ENCODE results near the gene NFATC2IP. TPM values are rescaled to one million over a fixed set of nuclear protein-coding genes. Genes with fewer than 3 reads are reported as not detected.

NFATC2IP gene
- 38.4 TPM for total RNA-seq
- long read RNA-seq, full-length matches to known transcripts: 53 of 69 reads
- long read RNA-seq, partial matches to known transcripts: 6 of 69 reads
- long read RNA-seq, other reads (novel, unspliced or antisense): 10 of 69 reads

DNA sequence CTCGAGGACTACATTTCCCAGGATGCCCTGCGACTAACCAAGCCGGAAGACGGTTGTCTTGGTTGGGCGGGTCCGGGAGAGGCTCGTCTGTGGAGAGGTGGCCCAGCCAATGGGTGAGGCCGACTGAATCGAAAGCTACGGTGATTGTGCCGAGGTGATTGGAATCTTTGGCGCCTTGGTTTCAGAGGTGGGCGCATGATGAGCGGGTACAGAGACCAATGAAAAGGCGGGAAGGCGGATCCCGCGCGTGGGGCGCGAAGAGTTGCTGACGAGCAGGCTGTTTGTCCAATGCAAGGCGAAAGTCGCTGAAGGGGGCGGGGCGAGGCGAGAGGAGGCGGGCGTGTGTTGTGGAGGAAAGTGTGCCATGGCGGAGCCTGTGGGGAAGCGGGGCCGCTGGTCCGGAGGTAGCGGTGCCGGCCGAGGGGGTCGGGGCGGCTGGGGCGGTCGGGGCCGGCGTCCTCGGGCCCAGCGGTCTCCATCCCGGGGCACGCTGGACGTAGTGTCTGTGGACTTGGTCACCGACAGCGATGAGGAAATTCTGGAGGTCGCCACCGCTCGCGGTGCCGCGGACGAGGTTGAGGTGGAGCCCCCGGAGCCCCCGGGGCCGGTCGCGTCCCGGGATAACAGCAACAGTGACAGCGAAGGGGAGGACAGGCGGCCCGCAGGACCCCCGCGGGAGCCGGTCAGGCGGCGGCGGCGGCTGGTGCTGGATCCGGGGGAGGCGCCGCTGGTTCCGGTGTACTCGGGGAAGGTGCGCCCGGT lies at the start of gene NFATC2IP:
Gene NFATC2IP, plus strand, starts transcription at position 290 of the 762 bp plus-strand sequence. Its CDS starts 75 bp downstream, at position 365.
- Histone ChIP-seq H3K27ac (peak within 1 kb of the TSS; percentile 88), H3K4me3 (peak within 1 kb of the TSS; percentile 87), H3K4me1 (peaks cover 11% of the 10 kb centered on the region), H3K27me3 (ENCODE audit: low read depth) (no peaks in the 10 kb centered on the region), H3K36me3 (peaks cover 35% of the 10 kb centered on the region), H3K9me3 (no peaks in the 10 kb centered on the region)
- TF ChIP-seq, protein P1, sequence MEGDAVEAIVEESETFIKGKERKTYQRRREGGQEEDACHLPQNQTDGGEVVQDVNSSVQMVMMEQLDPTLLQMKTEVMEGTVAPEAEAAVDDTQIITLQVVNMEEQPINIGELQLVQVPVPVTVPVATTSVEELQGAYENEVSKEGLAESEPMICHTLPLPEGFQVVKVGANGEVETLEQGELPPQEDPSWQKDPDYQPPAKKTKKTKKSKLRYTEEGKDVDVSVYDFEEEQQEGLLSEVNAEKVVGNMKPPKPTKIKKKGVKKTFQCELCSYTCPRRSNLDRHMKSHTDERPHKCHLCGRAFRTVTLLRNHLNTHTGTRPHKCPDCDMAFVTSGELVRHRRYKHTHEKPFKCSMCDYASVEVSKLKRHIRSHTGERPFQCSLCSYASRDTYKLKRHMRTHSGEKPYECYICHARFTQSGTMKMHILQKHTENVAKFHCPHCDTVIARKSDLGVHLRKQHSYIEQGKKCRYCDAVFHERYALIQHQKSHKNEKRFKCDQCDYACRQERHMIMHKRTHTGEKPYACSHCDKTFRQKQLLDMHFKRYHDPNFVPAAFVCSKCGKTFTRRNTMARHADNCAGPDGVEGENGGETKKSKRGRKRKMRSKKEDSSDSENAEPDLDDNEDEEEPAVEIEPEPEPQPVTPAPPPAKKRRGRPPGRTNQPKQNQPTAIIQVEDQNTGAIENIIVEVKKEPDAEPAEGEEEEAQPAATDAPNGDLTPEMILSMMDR (IDR thresholded peaks at IDR 0.05): no peak
- DNase-seq (peak; percentile 99), ATAC-seq (peak; percentile 98 to 99)
- intact Hi-C loops (cut with DNase I): no loop called here

- intact Hi-C loops (cut with DNase I): no loop called here
- no peak for ATAC-seq
- H3K4me3 ChIP-seq: no peak overlapping the region
- H3K36me3 ChIP-seq: peaks cover 26% of the 10 kb centered on the region
- no peak overlapping the region for H3K27ac ChIP-seq
- TF ChIP-seq, protein P1 (IDR thresholded peaks at IDR 0.05): no peak
- H3K9me3 ChIP-seq: no peaks in the 10 kb centered on the region
- no peaks in the 10 kb centered on the region for H3K4me1 ChIP-seq
- no peaks in the 10 kb centered on the region for H3K27me3 ChIP-seq (ENCODE audit: low read depth)
- no peak for DNase-seq
Measured at GRCh38 chr16:28901862-28902261, 48.9 kb upstream of the NFATC2IP start.

GRCh38 chr16:28902909-28903308 lies 47.8 kb upstream of the NFATC2IP start:
- Histone ChIP-seq H3K27me3 (ENCODE audit: low read depth) (no peaks in the 10 kb centered on the region), H3K4me1 (no peaks in the 10 kb centered on the region), H3K9me3 (no peaks in the 10 kb centered on the region), H3K4me3 (no peak overlapping the region), H3K36me3 (peaks cover 34% of the 10 kb centered on the region), H3K27ac (no peak overlapping the region)
- no peak for DNase-seq
- intact Hi-C loops (cut with DNase I): no loop called here
- TF ChIP-seq, protein P1 (IDR thresholded peaks at IDR 0.05): no peak
- ATAC-seq: peak in 1 of 2 donors; percentile 16

DNA sequence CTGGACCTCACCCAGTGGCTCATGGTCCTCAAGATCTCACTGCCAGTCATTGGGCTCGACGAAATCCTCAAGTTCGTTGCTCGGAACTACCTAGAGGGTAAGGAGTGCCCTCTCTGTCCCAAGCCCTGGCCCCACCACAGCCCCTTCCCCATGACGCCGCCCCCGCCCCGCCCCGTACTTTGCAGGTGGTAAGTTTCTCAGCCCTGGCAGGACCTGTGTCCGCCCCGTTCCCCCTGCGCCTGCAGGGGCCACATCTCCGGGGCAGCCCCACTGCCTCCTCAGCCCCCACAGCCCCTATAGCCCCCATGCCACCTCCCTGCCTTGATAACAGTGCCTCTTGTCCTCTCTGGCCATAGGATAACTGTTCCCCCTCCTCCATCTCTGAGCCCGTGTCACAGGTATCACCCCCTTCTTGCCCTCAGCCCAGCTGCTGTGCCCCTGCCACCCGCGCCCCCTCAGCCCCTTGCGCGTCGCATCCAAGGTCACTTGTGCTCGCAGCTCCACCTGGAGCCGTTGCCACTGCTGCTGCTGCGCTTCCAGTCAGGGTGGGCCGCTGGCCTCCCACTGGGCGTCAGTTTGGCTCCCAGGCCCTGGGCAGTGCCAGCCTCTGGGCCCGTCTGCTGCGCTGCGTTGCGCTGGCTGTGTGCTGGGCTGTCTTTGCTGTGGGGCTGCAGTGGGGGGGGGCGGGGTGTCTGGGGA lies 47.2 kb upstream of the NFATC2IP start:
- no peak overlapping the region for H3K4me3 ChIP-seq
- H3K27me3 ChIP-seq (ENCODE audit: low read depth): no peaks in the 10 kb centered on the region
- ATAC-seq (peak in 1 of 2 donors; percentile 7), DNase-seq (no peak)
- no peak overlapping the region for H3K27ac ChIP-seq
- no peaks in the 10 kb centered on the region for H3K4me1 ChIP-seq
- intact Hi-C loops (cut with DNase I): no loop called here
- no peaks in the 10 kb centered on the region for H3K9me3 ChIP-seq
- H3K36me3 ChIP-seq: peaks cover 40% of the 10 kb centered on the region
- TF ChIP-seq, protein P1 (IDR thresholded peaks at IDR 0.05): no peak

- H3K27me3 ChIP-seq (ENCODE audit: low read depth): no peaks in the 10 kb centered on the region
- no peak overlapping the region for H3K27ac ChIP-seq
- no peaks in the 10 kb centered on the region for H3K4me1 ChIP-seq
- H3K4me3 ChIP-seq: no peak overlapping the region
- no peaks in the 10 kb centered on the region for H3K9me3 ChIP-seq
- H3K36me3 ChIP-seq: peaks cover 47% of the 10 kb centered on the region
- intact Hi-C loops (cut with DNase I): no loop called here
- ATAC-seq (no peak), DNase-seq (no peak)
- TF ChIP-seq, protein P1 (IDR thresholded peaks at IDR 0.05): no peak
Measured at GRCh38 chr16:28904363-28904762, 46.4 kb upstream of the NFATC2IP start.

All from lower lobe of right lung (tissue), 2 donors.